Stimulated activated CD8-positive, alpha-beta memory T cell treated with anti-CD3 and anti-CD28 coated beads, Interleukin-4, amount 100 ng/mL, for 48 hours (primary cell): ENCODE data around the gene SCO2.
A peak's percentile ranks its signal among the peaks of the same experiment; 100 is the strongest.

Source experiments
- DNase-seq: peaks from one replicate; pipeline ENCODE4 v3.0.0-alpha.2; 2020

Gene SCO2

GRCh38 chr22:50518606-50519005 lies 6.8 kb downstream of the SCO2 start:
- no peak for DNase-seq

GRCh38 chr22:50517495-50518260 lies 7.7 kb downstream of the SCO2 start:
- DNase-seq = no peak

- no peak for DNase-seq
Observed at GRCh38 chr22:50516891-50517290, 8.5 kb downstream of the SCO2 start.

GRCh38 chr22:50516068-50516467 lies 9.3 kb downstream of the SCO2 start:
- DNase-seq = no peak

GRCh38 chr22:50513175-50513574 lies 12.2 kb downstream of the SCO2 start:
- DNase-seq = no peak

- DNase-seq = no peak
Observed at GRCh38 chr22:50508897-50509296, 16.5 kb downstream of the SCO2 start.

- peak; percentile 99 for DNase-seq
Observed at GRCh38 chr22:50507991-50508884, 17.2 kb downstream of the SCO2 start, which contains the start of gene NCAPH2. NCAPH2 (plus strand) TSS chr22:50508224; CDS start chr22:50508338, 114 bp downstream.

- peak; percentile 95 for DNase-seq
Observed at GRCh38 chr22:50507421-50507990, 17.9 kb downstream of the SCO2 start, which contains the start of gene LMF2. LMF2 (minus strand) TSS chr22:50507702; CDS start chr22:50507675, 27 bp downstream.

- DNase-seq = no peak
Observed at GRCh38 chr22:50506611-50507420, 18.6 kb downstream of the SCO2 start.

- no peak for DNase-seq
Observed at GRCh38 chr22:50505776-50506610, 19.4 kb downstream of the SCO2 start.

GRCh38 chr22:50505276-50505775 lies 20.1 kb downstream of the SCO2 start:
- DNase-seq = no peak

GRCh38 chr22:50504369-50505211 lies 20.8 kb downstream of the SCO2 start:
- DNase-seq = no peak

- DNase-seq = peak; percentile 56
Observed at GRCh38 chr22:50503475-50504145, 21.8 kb downstream of the SCO2 start.

GRCh38 chr22:50502628-50503474 lies 22.5 kb downstream of the SCO2 start:
- DNase-seq = no peak

GRCh38 chr22:50502096-50502495 lies 23.3 kb downstream of the SCO2 start:
- no peak for DNase-seq

GRCh38 chr22:50500452-50500851 lies 24.9 kb downstream of the SCO2 start:
- DNase-seq = no peak

- peak; percentile 80 for DNase-seq
Observed at GRCh38 chr22:50498322-50498890, 27.0 kb downstream of the SCO2 start.

GRCh38 chr22:50497093-50497492 lies 28.3 kb downstream of the SCO2 start:
- DNase-seq = no peak
